ENCODE measurements around the gene FUOM. TPM values are rescaled to one million over a fixed set of nuclear protein-coding genes. Genes with fewer than 3 reads are reported as not detected.

The FUOM gene
- total and polyA plus RNA-seq, 9 of the 15 experiments (the other 6 are each of a cell fraction or from before 2014, with no cell fraction given) = 1.8 to 96.1 (median 27.0) TPM

GRCh38 chr10:133349577-133350011 is 8.2 kb downstream of the FUOM start:
- ATAC-seq (no peak), FAIRE-seq (no peak), DNase-seq (ENCODE audit: extremely low read depth in 1 of 4, low spot score in 3 of 4) (no peak)
- in situ Hi-C loops (cut with MboI) (no loop called here), intact Hi-C loops (cut with micrococcal nuclease) (no loop called here)
- Histone ChIP-seq H3K9ac (ENCODE audit: insufficient read depth in 1 of 2, low read depth in 2 of 2, low read length in 2 of 2) (no peak overlapping the region; a peak in 1 of 4 replicates), H3K4me3 (no peak overlapping the region), H3K9me1 (ENCODE audit: control insufficient read depth, insufficient read depth, low read length) (no peaks in the 10 kb centered on the region), H3K27me3 (ENCODE audit: control insufficient read depth in 2 of 2, insufficient read depth in 2 of 2, low read length in 2 of 2) (no peaks in the 10 kb centered on the region; a peak in 1 of 5 replicates), H3K4me1 (replicated peaks in 1 of 2; ENCODE audit: control insufficient read depth in 2 of 2, insufficient read depth in 2 of 2, low read length in 2 of 2) (peaks cover 0 to 49% of the 10 kb centered on the region in 2 experiments; a peak in 2 of 5 replicates), H3K9me3 (replicated peaks; ENCODE audit: control insufficient read depth, insufficient read depth, low read depth, low read length) (no peaks in the 10 kb centered on the region), H2AFZ (ENCODE audit: low read depth, low read length) (no peak overlapping the region), H3K36me3 (ENCODE audit: control insufficient read depth, insufficient read depth, low read length) (no peaks in the 10 kb centered on the region), H3K27ac (ENCODE audit: extremely low read depth, low read depth, low read length) (no peak overlapping the region), H3K4me2 (ENCODE audit: insufficient read depth, low read length) (no peak overlapping the region), H3K79me2 (ENCODE audit: control insufficient read depth, insufficient read depth, low read length) (no peaks in the 10 kb centered on the region), H4K20me1 (replicated peaks; ENCODE audit: control insufficient read depth, insufficient read depth, low read length) (no peaks in the 10 kb centered on the region)
- POLR2A ChIA-PET = no interaction called here
- 36% methylated on average over 7 of the region's 9 CpGs for WGBS (ENCODE audit: insufficient coverage, low coverage, missing lambda C conversion rate)
- no TSS peak for BruUV-seq (replicated peaks)
- CTCF ChIA-PET (ENCODE audit: low intra/inter-chr PET ratio) = no interaction called here
- TF ChIP-seq, protein P1, sequence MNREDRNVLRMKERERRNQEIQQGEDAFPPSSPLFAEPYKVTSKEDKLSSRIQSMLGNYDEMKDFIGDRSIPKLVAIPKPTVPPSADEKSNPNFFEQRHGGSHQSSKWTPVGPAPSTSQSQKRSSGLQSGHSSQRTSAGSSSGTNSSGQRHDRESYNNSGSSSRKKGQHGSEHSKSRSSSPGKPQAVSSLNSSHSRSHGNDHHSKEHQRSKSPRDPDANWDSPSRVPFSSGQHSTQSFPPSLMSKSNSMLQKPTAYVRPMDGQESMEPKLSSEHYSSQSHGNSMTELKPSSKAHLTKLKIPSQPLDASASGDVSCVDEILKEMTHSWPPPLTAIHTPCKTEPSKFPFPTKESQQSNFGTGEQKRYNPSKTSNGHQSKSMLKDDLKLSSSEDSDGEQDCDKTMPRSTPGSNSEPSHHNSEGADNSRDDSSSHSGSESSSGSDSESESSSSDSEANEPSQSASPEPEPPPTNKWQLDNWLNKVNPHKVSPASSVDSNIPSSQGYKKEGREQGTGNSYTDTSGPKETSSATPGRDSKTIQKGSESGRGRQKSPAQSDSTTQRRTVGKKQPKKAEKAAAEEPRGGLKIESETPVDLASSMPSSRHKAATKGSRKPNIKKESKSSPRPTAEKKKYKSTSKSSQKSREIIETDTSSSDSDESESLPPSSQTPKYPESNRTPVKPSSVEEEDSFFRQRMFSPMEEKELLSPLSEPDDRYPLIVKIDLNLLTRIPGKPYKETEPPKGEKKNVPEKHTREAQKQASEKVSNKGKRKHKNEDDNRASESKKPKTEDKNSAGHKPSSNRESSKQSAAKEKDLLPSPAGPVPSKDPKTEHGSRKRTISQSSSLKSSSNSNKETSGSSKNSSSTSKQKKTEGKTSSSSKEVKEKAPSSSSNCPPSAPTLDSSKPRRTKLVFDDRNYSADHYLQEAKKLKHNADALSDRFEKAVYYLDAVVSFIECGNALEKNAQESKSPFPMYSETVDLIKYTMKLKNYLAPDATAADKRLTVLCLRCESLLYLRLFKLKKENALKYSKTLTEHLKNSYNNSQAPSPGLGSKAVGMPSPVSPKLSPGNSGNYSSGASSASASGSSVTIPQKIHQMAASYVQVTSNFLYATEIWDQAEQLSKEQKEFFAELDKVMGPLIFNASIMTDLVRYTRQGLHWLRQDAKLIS (CRISPR knock-in tag; IDR thresholded peaks at IDR 0.05) = no peak
- TF ChIP-seq SUPT5H (IDR thresholded peaks at IDR 0.05) (peak; percentile 12; the same call in 1 of the 2 replicates), RERE (CRISPR knock-in tag; IDR thresholded peaks at IDR 0.05; ENCODE audit: borderline replicate concordance) (no peak), MCM3 (IDR thresholded peaks at IDR 0.05) (no peak), RBM39 (optimal IDR thresholded peaks at IDR 0.05; ENCODE audit: low read depth, low read length) (no peak), NCOA1 (IDR thresholded peaks at IDR 0.05; ENCODE audit: low read depth) (no peak), NFYB (IDR thresholded peaks at IDR 0.05; ENCODE audit: extremely low read depth, insufficient read length) (no peak), RBM22 (IDR thresholded peaks at IDR 0.05; ENCODE audit: low read depth, low read length, poor library complexity, severe bottlenecking) (peak; percentile 64), POLR2AphosphoS2 (IDR thresholded peaks at IDR 0.05; ENCODE audit: low read length) (peak; percentile 27; the same call in 1 of the 2 replicates), POLR2G (IDR thresholded peaks at IDR 0.05; ENCODE audit: low read depth, low read length) (peak; percentile 77), ZNF274 (IDR thresholded peaks at IDR 0.05; ENCODE audit: borderline replicate concordance, low read depth, low read length) (no peak), POLR2A (conservative IDR thresholded peaks at IDR 0.05) (peak; percentile 41), TEAD2 (tag; IDR thresholded peaks at IDR 0.05) (no peak), ZNF766 (CRISPR knock-in tag; conservative IDR thresholded peaks at IDR 0.05) (no peak), MYNN (IDR thresholded peaks at IDR 0.05) (no peak), MYNN (CRISPR knock-in tag; IDR thresholded peaks at IDR 0.05) (no peak)

All from K562 (cell line).